NCI-H526 (cell line): Measurements from ENCODE around the gene PCBP1.
A peak's percentile ranks its signal among the peaks of the same experiment; 100 is the strongest.
"Not testable (repeated sequence)": the region's sequence is repeated elsewhere in the genome, so short reads cannot be mapped to it uniquely, and the experiment has no call there.

Source experiments
- DNase-seq, 2 experiments: peaks; one replicate each; lab custom pipeline; 2025; lab: John Stamatoyannopoulos, UW

The PCBP1 gene

DNA sequence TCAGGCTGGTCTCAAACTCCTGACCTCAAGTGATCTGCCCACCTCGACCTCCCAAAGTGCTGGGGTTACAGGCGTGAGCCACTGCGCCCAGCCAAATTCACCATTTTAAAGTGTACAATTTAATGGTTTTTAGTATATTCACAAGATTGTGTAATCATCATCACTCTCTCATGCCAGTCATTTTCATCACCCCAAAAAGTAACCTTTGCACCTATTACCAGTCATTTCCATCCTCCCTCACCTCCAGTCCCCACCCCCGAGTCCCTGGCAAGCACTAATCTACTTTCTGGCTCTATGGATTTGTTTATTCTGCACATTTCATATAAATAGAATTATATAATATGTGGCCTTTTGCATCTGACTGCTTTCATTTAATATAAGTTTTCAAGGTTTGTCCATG lies 10.8 kb downstream of the PCBP1 start:
- no peak for DNase-seq

DNA sequence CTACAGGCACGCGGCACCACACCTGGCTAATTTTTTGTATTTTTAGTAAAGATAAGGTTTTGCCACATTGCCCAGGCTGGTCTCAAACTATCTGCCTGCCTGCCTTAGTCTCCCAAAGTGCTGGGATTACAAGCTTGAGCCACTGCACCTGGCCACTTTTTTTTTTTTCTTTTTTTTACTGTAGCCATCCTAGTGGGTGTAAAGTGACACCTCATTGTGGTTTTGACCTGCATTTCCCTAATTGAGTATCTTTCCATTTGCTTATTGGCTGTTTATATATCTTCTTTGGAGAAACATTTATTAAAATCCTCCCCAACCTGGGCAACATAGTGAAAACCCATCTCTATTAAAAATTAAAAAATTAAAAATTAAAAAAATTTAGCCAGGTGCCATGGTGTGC lies 12.0 kb downstream of the PCBP1 start:
- DNase-seq = peak in 1 of 2 experiments; percentile 32

DNA sequence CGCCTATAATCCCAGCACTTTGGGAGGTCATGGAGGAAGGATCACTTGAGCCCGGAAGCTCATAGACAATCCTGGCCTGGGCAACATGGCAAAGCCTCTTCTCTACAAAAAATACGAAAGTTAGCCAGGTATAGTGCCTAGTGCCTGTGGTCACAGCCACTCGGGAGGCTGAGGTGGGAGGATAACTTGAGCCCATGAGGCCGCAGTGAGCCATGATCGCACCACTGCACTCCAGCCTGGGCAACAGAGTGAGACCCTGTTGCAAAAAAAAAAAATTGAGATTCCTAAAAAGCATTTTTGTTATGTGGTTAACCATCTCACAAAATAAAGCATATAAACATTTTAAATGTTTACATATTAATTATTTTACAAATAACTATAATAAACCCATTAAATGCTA lies 13.9 kb downstream of the PCBP1 start:
- no peak for DNase-seq

DNA sequence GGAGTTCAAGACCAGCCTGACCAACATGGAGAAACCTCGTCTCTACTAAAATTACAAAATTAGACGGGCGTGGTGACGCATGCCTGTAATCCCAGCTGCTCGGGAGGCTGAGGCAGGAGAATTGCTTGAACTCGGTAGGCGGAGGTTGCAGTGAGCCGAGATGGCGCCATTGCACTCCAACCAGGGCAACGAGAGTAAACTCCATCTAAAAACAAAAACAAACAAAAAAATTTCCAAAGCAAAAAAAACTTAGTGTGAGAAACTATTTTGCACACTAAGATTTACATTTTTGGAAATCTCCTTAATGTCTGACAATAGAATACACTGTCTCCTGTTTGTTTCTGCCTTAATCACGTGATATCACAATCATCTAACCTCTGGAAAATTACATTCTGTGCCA lies 14.4 kb downstream of the PCBP1 start:
- DNase-seq = not testable (repeated sequence)

DNA sequence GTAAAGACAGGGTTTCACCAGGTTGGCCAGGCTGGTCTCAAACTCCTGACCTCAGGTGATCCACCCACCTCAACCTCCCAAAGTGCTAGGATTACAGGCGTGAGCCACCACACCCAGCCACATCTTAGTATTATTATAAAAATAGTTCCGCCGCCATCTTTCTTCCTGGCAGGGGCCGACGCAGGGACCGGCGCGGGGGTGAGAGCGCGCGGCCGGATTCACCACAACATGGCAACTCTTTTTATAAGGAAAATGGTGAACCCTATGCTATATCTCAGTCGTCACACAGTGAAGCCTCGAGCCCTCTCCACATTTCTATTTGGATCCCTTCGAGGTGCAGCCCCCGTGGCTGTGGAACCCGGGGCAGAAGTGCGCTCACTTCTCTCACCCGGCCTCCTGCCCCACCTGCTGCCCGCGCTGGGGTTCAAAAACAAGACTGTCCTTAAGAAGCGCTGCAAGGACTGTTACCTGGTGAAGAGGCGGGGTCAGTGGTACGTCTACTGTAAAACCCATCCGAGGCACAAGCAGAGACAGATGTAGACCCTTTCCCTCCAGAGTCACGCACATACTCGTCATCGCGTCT lies 15.1 kb downstream of the PCBP1 start:
- not testable (repeated sequence) for DNase-seq

DNA sequence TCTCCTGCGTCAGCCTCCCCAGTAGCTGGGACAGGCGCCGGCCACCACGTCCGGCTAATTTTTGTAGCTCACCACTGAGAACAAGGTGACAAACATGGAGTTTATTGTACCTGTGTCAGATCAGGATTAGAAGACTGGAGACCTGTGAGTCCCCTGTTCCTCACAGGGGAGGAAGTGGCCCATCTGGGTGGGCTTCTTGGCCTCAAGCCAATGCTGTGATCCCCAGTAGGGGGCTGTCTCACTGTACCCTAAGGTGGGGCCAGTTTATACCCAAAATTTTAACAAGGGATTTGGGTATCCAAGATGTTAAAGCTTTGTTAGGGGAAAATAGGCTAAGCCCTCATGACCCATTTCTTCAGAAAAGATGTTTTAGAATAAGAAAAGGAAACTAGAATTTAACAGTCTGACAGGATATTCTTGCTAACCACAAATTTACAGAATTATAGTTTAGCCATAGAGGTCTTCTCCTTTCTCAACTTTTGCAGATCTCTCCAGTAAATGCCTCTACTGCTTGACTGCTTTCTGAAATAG lies 16.3 kb downstream of the PCBP1 start:
- no peak for DNase-seq

DNA sequence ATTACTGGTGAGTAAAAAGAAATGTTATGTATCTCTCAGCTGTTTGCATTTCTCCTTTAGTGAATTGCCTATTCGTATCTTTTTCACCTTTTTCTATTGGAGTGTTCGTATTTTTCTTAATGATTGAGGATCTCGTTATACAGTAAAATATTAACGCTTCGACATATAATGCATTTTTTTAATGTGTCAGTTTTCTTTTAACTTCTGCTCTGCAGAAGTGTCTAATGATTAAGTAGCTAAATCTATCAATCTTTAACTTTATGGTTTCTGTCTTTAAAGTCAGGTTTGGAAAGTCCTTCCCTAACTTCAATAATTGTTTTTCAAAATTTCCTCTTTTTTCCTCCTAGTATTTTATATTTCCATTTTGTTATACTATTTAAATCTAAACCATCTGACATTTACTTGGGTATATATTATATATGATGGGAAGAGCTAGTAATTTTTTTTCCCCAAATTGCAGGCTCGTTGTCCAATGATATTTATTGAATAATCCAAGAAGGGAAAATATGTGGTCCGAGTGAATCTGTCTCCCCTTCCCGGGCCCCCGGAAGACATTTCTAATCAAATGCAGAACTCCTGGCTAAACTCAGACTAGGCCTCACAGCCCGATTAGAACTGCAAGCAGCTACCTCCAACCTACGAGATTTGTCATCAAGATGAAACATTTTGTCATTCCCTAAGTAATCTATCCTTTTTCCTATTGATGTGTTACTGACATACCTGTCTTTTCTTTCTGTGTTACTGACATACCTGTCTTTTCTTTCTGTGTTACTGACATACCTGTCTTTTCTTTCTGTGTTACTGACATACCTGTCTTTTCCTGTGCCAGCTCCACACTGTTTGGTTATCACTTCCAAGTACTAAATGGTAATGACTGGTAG lies 17.2 kb downstream of the PCBP1 start:
- peak; percentile 48 to 69 for DNase-seq

DNA sequence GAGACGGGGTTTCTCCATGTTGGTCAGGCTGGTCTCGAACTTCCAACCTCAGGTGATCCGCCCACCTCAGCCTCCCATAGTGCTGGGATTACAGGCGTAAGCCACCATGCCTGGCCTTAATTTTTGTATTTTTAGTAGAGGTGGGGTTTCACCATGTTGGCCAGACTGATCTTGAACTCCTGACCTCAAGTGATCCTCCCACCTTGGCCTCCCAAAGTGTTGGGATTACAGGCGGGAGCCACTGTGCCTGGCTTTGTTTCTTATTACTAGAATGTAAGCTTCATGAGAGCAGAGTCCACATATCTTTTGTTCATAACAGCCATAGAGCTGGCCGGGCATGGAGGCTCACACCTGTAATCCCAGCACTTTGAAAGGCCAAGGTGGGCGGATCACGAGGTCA lies 18.9 kb downstream of the PCBP1 start:
- DNase-seq = not testable (repeated sequence)

DNA sequence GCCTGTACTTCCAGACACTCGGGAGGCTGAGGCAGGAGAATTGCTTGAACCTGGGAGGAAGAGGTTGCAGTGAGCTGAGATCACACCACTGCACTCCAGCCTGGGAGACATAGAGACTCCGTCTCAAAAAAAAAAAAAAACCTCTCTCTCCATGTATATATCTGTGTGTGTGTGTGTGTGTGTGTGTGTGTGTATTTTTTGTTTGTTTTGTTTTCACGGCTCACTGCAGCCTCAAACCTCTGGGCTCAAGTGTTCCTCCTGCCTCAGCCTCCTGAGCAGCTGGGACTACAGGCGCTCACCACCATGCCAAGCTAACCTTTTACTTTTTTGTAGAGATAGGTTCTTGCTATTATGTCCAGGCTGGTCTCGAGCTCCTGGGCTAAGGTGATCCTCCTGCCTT lies 23.1 kb downstream of the PCBP1 start:
- DNase-seq = not testable (repeated sequence)

DNA sequence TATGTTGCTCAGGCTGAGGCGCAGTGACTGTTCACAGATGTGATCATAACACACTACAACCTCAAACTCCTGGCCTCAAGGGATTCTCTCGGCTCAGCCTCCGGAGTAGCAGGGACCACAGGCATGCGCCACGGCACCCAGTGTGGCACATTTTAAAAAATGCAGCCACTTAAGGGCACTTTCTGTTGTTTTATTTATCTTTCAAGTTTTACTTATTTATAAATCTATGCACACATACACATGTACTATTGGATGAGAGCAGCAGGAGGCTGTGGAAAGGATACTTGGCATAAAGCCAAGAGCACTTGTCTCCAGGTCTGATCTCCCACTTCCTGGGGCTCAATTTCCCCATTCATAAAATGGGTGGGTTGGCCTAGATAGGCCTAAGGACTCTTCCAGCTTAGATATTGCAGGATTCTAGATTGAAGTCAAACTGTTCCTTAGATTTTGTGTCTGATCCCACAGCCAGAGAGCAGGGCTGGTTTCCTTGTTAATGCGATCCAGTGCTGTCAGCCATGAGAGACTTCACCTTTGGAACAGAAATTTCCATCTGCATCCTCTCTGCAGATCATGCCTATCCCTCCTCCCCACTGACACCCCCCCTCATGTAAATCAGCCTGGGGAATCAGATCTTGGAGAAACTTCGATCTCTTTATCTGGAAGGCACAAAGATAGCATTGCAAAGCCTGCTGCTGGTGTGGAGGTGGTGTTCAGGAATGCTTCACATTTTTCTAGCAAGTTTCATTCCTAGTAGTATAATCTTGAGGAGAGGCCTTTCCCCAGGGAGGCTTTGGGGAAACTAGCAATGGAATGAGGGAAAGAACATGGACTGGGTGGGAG lies 24.7 kb downstream of the PCBP1 start:
- DNase-seq = peak in 1 of 2 experiments; percentile 57

DNA sequence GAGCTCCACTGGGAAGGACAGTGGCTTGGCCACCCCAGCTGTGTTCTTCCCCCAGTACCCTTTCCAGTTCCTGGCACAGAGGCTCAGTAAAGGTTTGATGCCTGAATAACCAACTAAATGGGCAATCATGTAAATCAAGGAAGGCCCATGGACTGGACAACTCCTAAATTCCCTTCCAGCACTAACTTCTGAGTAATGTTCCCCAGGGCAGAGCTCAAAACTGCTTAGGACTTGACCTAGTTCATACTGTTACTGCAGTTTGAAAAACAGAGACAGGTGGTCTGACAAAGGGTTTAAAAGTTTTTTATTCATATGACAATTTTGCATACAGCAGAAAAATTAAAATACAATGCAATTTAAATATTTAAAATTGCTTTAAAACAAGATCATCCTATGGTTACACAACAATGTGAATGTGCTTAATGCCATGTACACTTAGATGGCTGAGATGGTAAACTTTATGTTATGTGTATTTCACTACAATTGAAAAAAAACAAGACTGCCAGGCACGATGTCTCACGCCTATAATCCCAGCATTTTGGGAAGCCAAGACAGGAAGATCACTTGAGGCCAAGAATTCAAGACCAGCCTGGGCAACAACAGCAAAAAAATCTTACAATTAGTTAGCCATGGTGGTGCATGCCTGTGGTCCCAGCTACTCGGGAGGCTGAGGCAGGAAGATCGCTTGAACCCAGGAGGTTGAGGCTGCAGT lies 26.2 kb downstream of the PCBP1 start:
- DNase-seq = no peak

DNA sequence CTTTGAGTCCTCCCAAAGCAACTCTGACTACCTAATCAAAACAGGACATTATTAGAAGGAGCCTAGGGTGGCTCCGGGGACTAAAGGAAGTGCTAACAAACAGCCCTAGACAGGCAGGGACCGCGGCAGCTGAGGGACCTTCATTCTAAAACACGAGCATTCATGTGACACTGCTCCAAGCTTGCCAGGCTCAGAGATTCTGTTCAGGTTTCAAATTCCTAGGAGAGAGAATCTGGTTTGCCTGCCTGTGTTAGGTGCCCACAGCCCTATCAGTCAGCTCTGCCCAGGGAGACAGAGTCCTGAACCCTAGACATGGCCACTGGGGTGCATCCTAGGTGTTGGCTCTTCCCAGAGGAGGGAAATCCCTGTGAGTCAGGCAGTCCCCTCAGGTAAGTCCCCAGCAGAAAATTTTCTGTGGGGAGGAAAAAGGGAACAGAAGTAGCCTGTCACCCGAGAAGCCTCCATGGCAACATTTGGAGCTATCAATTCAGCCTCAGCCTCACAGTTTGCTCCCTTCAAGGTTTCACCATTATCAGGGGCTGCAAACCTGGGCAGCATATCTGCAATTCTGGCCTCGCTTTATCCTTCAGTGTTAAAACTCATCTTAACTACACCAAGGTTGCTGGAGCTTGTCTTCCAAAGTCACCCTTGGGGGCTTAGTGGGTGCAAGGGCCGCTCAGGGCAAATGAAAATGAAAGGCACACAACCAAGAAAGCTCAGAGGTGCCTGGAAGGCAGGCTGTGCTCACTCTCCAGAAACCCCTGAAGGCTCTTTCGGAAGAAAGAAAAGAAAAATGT lies 28.6 kb downstream of the PCBP1 start:
- DNase-seq = peak; percentile 45 to 71

DNA sequence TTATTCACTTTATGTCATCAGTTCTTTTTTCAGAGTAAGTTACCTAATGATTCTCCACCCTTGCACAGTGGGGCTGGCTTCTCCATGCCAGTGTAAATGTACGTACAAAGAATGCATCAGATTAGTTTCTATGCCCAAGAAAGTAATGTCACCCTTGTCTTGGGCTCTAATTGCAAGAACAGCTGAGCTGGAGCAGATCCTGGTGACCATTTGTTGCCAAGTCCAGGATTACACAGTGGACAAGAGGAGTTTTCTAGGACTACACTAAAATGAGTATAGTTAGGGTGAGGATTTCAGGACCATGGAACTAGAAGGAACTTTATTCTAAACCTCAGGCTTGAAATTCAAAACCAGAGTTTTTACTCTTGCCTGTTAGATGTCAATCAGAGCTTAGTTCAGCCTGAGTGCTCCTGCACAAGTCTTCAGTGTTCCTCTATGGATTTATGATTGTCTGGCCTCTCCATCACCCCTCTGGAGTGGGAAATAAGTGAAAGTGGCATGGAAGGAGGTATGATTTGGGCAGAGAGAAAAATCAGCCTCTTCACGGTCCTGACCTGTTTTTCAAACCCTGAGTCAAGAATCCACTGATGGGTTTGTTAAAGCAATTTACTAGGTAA lies 29.8 kb downstream of the PCBP1 start:
- DNase-seq = peak; percentile 81 to 82

DNA sequence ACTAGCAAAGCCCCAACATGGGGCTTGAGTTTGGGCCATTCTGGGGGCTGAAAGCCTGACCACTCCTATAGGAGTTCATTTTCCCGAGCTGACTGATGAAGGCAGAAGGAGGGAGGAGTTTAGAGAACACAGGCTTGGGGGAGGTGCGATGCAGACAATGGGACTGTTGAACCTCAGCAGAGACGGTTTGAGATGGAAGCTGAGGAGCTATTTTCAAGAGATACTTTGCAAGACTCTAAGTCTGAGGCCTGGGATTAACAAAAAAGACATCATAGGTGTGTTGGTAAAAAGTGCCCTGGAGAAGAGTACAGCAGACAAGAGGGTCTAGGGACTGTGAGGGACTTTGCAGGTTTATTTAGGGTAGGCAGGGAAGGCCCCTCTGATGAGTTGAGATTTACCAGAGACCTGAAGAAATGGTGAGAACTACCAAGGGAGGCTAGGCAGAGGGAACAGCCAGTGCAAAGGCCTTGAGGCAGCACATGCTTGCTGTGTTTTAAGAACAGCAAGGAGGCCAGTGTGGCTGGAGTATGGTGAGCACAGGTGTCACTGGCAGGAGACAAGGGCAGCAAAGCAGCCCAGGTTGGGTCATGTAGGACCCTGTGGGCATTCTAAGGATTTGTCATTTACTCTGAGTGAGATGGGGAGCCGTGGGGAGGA lies 31.6 kb downstream of the PCBP1 start:
- peak; percentile 71 to 87 for DNase-seq

DNA sequence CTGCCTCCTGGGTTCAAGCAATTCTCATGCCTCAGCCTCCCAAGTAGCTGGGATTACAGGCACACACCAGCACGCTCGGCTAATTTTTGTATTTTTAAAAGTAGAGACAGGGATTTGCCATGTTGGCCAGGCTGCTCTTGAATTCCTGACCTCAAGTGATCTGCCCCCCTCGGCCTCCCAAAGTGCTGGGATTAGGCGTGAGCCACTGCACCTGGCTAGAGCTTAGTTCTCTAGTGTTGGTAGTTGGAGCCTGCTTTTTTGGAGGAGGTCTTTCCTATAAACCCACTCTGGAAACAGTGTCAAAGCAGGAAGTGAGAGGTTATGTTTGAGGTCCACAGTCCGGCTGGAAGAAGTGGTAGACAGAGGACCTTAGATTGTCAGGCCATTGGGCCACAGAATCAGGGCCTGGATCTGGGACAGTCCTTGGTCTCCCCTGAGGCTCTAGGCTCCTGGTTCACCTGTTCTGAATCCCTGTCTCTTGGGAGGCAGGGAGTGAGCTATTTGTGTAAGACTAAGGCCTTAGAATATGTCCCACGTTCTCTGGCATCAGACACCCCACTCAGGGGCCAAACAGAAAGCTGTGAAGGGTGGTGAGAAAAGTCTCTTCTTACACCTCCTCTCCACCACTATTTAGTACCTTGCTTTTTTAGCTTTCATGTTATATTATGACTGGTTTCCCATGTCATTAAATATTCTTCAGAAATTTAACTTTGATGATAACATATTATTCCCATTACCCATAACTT lies 34.5 kb downstream of the PCBP1 start:
- no peak for DNase-seq

DNA sequence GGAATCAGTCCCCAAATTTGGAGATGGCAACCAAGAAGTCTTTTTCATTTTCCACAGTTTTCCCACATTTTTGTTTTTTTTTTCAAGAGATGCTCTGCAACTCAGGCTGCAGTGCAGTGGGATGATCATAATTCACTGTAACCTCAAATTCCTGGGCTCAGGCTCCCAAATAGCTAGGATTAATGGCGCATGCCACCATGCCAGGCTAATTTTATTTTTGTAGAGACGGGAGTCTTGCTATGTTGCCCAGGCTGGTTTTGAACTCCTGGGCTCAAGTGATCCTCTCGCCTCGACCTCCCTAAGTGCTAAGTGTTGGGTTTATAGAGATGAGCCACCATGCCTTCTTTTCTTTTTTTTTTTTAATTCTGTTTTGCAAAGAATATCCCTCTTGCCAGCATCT lies 35.2 kb downstream of the PCBP1 start:
- DNase-seq = no peak

DNA sequence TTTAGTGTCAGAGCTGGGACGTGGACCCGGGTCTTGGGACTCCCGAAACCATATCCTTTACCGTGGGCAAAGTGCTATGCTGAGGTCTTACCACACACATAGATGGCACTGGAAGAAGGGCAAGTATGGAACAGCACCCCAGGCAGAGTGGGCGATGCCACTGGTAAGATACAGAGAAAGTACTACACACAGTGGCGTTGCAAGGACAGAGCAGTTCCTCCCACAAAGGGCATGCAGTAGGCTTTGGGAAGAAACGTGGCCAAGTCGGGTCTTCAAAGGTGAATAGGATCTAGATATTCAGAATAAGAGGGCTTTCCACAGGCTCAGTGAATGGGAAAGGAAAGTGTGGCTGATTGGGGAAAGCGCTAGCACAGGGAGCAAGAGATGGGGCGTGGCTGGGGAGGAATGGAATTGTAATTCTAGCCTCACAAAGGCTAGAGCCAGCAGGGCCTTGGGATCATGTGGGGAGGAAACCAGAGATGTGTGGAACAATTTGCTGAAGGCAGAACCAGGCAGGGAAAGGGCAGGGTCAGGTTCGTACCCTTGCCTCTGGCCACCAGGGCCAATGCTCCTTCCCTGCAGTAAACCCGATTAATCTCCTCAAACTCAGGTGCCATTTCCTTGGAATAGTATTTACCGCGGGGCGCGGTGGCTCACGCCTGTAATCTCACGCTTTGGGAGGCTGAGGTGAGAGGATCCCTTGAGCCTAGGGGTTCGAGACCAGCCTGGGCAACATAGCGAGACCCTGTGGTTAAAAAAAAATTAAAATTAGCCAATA lies 36.0 kb downstream of the PCBP1 start:
- DNase-seq = peak in 1 of 2 experiments; percentile 51

DNA sequence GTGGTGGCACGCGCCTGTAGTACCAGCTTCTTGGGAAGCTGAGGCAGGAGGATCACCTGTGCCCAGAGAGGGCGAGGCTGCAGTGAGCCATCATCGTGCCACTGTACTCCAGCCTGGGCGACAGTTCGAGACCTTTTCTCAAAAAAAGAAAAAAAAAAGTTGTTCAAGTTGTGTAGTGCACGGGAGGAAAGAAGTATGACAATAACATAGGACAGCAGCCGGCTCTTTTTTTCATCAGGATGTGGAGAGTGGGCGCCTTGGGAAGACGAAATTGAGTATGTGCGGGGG lies 36.5 kb downstream of the PCBP1 start:
- DNase-seq = no peak
